Neural progenitor cell (in vitro differentiated cells): ENCODE results near the gene SUCO.

Experiments
- CTCF ChIP-seq: fragments of 200-600 bp; sonication (generic); IDR thresholded peaks from 2 replicates; pipeline ENCODE4 v1.5.1; 2017; ENCODE audit warnings: antibody characterized with exemption, mild to moderate bottlenecking
- EZH2 ChIP-seq: fragments of 200-600 bp; sonication (generic); IDR thresholded peaks from 2 replicates; pipeline ENCODE4 v1.6.1; 2017; ENCODE audit warnings: antibody characterized with exemption, mild to moderate bottlenecking, moderate library complexity
- EZH2phosphoT487 ChIP-seq: fragments of 200-600 bp; sonication (generic); IDR thresholded peaks from 2 replicates; pipeline ENCODE4 v1.6.1; 2017; ENCODE audit warnings: antibody characterized with exemption

GRCh38 chr1:172638249-172638648, 105.3 kb downstream of the SUCO start:
- TF ChIP-seq CTCF (no peak), EZH2 (no peak), EZH2phosphoT487 (no peak)
